H9 (cell line): ENCODE measurements around the gene FAM227B. TPM values are rescaled to one million over a fixed set of nuclear protein-coding genes. Genes with fewer than 3 reads are reported as not detected.

Experiments used
- DNase-seq: peaks from one replicate; pipeline ENCODE4 v3.0.0-alpha.2; 2017
- H2AFZ ChIP-seq: one replicate; pipeline ENCODE4 v1.6.1; 2013; ENCODE audit warnings: mild to moderate bottlenecking, low read length, control low read depth, moderate library complexity
- H2AK5ac ChIP-seq: 2 replicates; pipeline ENCODE4 v1.6.1; 2013; ENCODE audit warnings: low read length, control low read depth, mixed read lengths; ENCODE audit not compliant: insufficient read length
- H2BK120ac ChIP-seq: one replicate; pipeline ENCODE4 v1.6.1; 2013; ENCODE audit warnings: low read depth, mild to moderate bottlenecking, low read length, control low read depth, inconsistent platforms; ENCODE audit not compliant: poor library complexity, severe bottlenecking
- H2BK12ac ChIP-seq: 2 replicates; pipeline ENCODE4 v1.6.1; 2013; ENCODE audit warnings: low read length, control low read depth, mixed read lengths, low read depth; ENCODE audit not compliant: insufficient read length
- H2BK15ac ChIP-seq: 2 replicates; pipeline ENCODE4 v1.6.1; 2013; ENCODE audit warnings: low read depth, low read length, control low read depth
- H2BK20ac ChIP-seq: one replicate; pipeline ENCODE4 v1.6.1; 2013; ENCODE audit warnings: low read depth, mild to moderate bottlenecking, low read length, control low read depth, inconsistent platforms; ENCODE audit not compliant: poor library complexity, severe bottlenecking
- H2BK5ac ChIP-seq: 2 replicates; pipeline ENCODE4 v1.6.1; 2013; ENCODE audit warnings: low read length, control low read depth, mixed read lengths; ENCODE audit not compliant: insufficient read length
- H3K14ac ChIP-seq: 2 replicates; pipeline ENCODE4 v1.6.1; 2013; ENCODE audit warnings: low read length, control low read depth; ENCODE audit not compliant: insufficient read depth
- H3K18ac ChIP-seq: 2 replicates; pipeline ENCODE4 v1.6.1; 2013; ENCODE audit warnings: low read depth, mild to moderate bottlenecking, mixed read lengths, low read length, control low read depth; ENCODE audit not compliant: insufficient read length
- H3K23ac ChIP-seq: 2 replicates; pipeline ENCODE4 v1.6.1; 2013; ENCODE audit warnings: low read length, control low read depth, mixed read lengths, low read depth; ENCODE audit not compliant: insufficient read length
- H3K23me2 ChIP-seq: 2 replicates; pipeline ENCODE4 v1.6.1; 2013; ENCODE audit warnings: low read depth, mild to moderate bottlenecking, mixed read lengths, low read length, control low read depth; ENCODE audit not compliant: insufficient read length, poor library complexity, severe bottlenecking
- H3K27ac ChIP-seq: 2 replicates; pipeline ENCODE4 v1.5.1; 2013; ENCODE audit warnings: low read length, control low read depth, mixed read lengths, low read depth; ENCODE audit not compliant: insufficient read length
- H3K27me3 ChIP-seq: 2 replicates; pipeline ENCODE4 v1.6.1; 2013; ENCODE audit warnings: low read length, control low read depth, inconsistent platforms; ENCODE audit not compliant: insufficient read depth
- H3K4ac ChIP-seq: 2 replicates; pipeline ENCODE4 v1.6.1; 2013; ENCODE audit warnings: low read depth, mild to moderate bottlenecking, control low read depth, inconsistent platforms, low read length, moderate library complexity
- H3K4me1 ChIP-seq: 2 replicates; pipeline ENCODE4 v1.6.1; 2013; ENCODE audit warnings: low read length, control low read depth, inconsistent platforms; ENCODE audit not compliant: insufficient read depth
- H3K4me2 ChIP-seq: 2 replicates; pipeline ENCODE4 v1.6.1; 2013; ENCODE audit warnings: low read length, control low read depth, mixed read lengths; ENCODE audit not compliant: insufficient read length, insufficient read depth
- H3K56ac ChIP-seq: 2 replicates; pipeline ENCODE4 v1.6.1; 2013; ENCODE audit warnings: low read depth, mild to moderate bottlenecking, mixed read lengths, low read length, control low read depth; ENCODE audit not compliant: insufficient read length
- H3K79me1 ChIP-seq: 2 replicates; pipeline ENCODE4 v1.6.1; 2013; ENCODE audit warnings: low read depth, mild to moderate bottlenecking, moderate library complexity, low read length, control low read depth, inconsistent platforms; ENCODE audit not compliant: insufficient read depth, poor library complexity, severe bottlenecking
- H3K79me2 ChIP-seq: 2 replicates; pipeline ENCODE4 v1.6.1; 2013; ENCODE audit warnings: low read length, control low read depth, inconsistent platforms; ENCODE audit not compliant: insufficient read depth
- H3K9ac ChIP-seq: 2 replicates; pipeline ENCODE4 v1.6.1; 2013; ENCODE audit warnings: low read length, control low read depth, mixed read lengths; ENCODE audit not compliant: insufficient read length; ENCODE audit errors: extremely low read depth
- H3K9me3 ChIP-seq: one replicate; pipeline ENCODE4 v1.6.1; 2013; ENCODE audit warnings: low read depth, low read length, inconsistent platforms; ENCODE audit not compliant: control insufficient read depth
- H3T11ph ChIP-seq: one replicate; pipeline ENCODE4 v1.6.1; 2013; ENCODE audit warnings: mild to moderate bottlenecking, low read length, control low read depth, inconsistent platforms
- H4K20me1 ChIP-seq: one replicate; pipeline ENCODE4 v1.6.1; 2013; ENCODE audit not compliant: control insufficient read depth, insufficient read length, insufficient read depth
- H4K5ac ChIP-seq: 2 replicates; pipeline ENCODE4 v1.6.1; 2013; ENCODE audit warnings: low read depth, mild to moderate bottlenecking, mixed read lengths, low read length, control low read depth; ENCODE audit not compliant: insufficient read length
- H4K8ac ChIP-seq: replicated peaks from 2 replicates; pipeline ENCODE4 v1.6.1; 2013; ENCODE audit warnings: low read length, control low read depth, mixed read lengths, low read depth; ENCODE audit not compliant: insufficient read length
- H4K91ac ChIP-seq: 2 replicates; pipeline ENCODE4 v1.6.1; 2013; ENCODE audit warnings: low read depth, mild to moderate bottlenecking, moderate library complexity, mixed read lengths, low read length, control low read depth; ENCODE audit not compliant: insufficient read length
- H3K27ac Mint-ChIP-seq, 3 experiments: 2 replicates in 2 of 3; 3 replicates in 1 of 3; pipeline ENCODE4 v1.8.0; 2020 to 2021; ENCODE audit warnings: mixed read lengths in 3 of 3, mild to moderate bottlenecking in 1 of 3, moderate library complexity in 1 of 3
- H3K27me3 Mint-ChIP-seq: 2 replicates; pipeline ENCODE4 v1.8.0; 2021; ENCODE audit warnings: low read depth, mild to moderate bottlenecking, moderate library complexity, mixed read lengths
- H3K36me3 Mint-ChIP-seq, 3 experiments: 2 replicates in 2 of 3; 3 replicates in 1 of 3; pipeline ENCODE4 v1.8.0; 2020 to 2021; ENCODE audit warnings: low read depth in 3 of 3, mixed read lengths in 3 of 3; ENCODE audit not compliant: insufficient read depth in 1 of 3
- H3K4me1 Mint-ChIP-seq, 2 experiments: 2 replicates each; pipeline ENCODE4 v1.8.0; 2020; ENCODE audit warnings: mixed read lengths in 2 of 2
- H3K4me3 Mint-ChIP-seq, 2 experiments: 2 replicates in 1 of 2; 3 replicates in 1 of 2; pipeline ENCODE4 v1.8.0; 2020 to 2021; ENCODE audit warnings: mild to moderate bottlenecking in 2 of 2, mixed read lengths in 2 of 2, moderate library complexity in 1 of 2
- H3K9me3 Mint-ChIP-seq, 2 experiments: 2 replicates in 1 of 2; 3 replicates in 1 of 2; pipeline ENCODE4 v1.8.0; 2020; ENCODE audit warnings: mild to moderate bottlenecking in 2 of 2, mixed read lengths in 2 of 2, moderate library complexity in 1 of 2
- CTCF ChIP-seq: fragments of 200-600 bp; sonication (generic); conservative IDR thresholded peaks from 3 replicates; pipeline ENCODE4 v1.8.0; 2021; ENCODE audit warnings: antibody characterized with exemption, mild to moderate bottlenecking
- WGBS: extraction: QIAGEN DNeasy Blood & Tissue Kit; methylation state at CpG from one replicate; pipeline ENCODE4 v1.1.7; 2013; ENCODE audit warnings: missing lambda C conversion rate, low lambda C conversion rate, mixed read lengths; ENCODE audit not compliant: insufficient read length; ENCODE audit errors: extremely low coverage; 5-methylcytosine and 5-hydroxymethylcytosine counted together
- total RNA-seq: library from RNA; stranded (reverse); gene quantifications from 2 replicates; pipeline ENCODE4 v1.2.1, GENCODE V29; 2021

Gene FAM227B
- total RNA-seq, 1 experiment from 2014 or later: 5.5 TPM

GRCh38 chr15:49303003-49303402, 317.6 kb downstream of the FAM227B start:
- Histone ChIP-seq H3K18ac (no peak overlapping the region), H4K91ac (no peak overlapping the region), H3K56ac (no peak overlapping the region), H3K4me1 (no peaks in the 10 kb centered on the region), H3K4me2 (no peak overlapping the region), H3K23ac (no peak overlapping the region), H3T11ph (no peak overlapping the region), H2BK12ac (no peak overlapping the region), H3K9me3 (no peaks in the 10 kb centered on the region), H3K79me1 (no peaks in the 10 kb centered on the region), H2AK5ac (no peak overlapping the region), H3K23me2 (no peaks in the 10 kb centered on the region), H2BK15ac (no peak overlapping the region), H3K4ac (no peak overlapping the region), H3K27me3 (no peaks in the 10 kb centered on the region), H3K14ac (no peak overlapping the region), H3K27ac (no peak overlapping the region), H4K5ac (no peak overlapping the region), H4K20me1 (no peaks in the 10 kb centered on the region), H3K9ac (no peak overlapping the region), H2BK5ac (no peak overlapping the region), H4K8ac (no peak overlapping the region), H2BK20ac (no peak overlapping the region), H2BK120ac (no peak overlapping the region), H3K79me2 (no peaks in the 10 kb centered on the region), H2AFZ (no peak overlapping the region)
- Mint-ChIP-seq H3K36me3 (peaks cover 2 to 5% (median 3%) of the 10 kb centered on the region in 3 experiments; a peak in 3 of 7 replicates), H3K4me3 (no peak overlapping the region), H3K9me3 (peaks cover 0 to 3% of the 10 kb centered on the region in 2 experiments; a peak in 3 of 5 replicates), H3K4me1 (peaks cover 0 to 3% of the 10 kb centered on the region in 2 experiments; a peak in 1 of 4 replicates), H3K27me3 (no peaks in the 10 kb centered on the region; the same call in 1 of the 2 replicates), H3K27ac (no peak overlapping the region)
- WGBS: no CpG with 5 or more reads among the region's 3 CpGs
- no peak for DNase-seq
- TF ChIP-seq CTCF: no peak
